HEK293T (cell line): Measurements from ENCODE around the gene PCDHB8.

ENCODE experiments used
- ARNT ChIP-seq: fragments of 450-650 bp; IDR thresholded peaks from 2 replicates; pipeline ENCODE4 v1.6.1; 2017; ENCODE audit warnings: mild to moderate bottlenecking
- BHLHE40 ChIP-seq: fragments of 450-650 bp; IDR thresholded peaks from 2 replicates; pipeline ENCODE4 v1.6.1; 2016; ENCODE audit warnings: mild to moderate bottlenecking, moderate library complexity, borderline replicate concordance
- ELF4 ChIP-seq: fragments of 450-650 bp; IDR thresholded peaks from 2 replicates; pipeline ENCODE4 v1.6.1; 2017; ENCODE audit warnings: antibody characterized with exemption
- FOXA1 ChIP-seq: fragments of 450-650 bp; IDR thresholded peaks from 2 replicates; pipeline ENCODE4 v1.6.1; 2016; ENCODE audit warnings: mild to moderate bottlenecking
- FOXK2 ChIP-seq: fragments of 450-650 bp; IDR thresholded peaks from 2 replicates; pipeline ENCODE4 v1.6.1; 2016; ENCODE audit warnings: mild to moderate bottlenecking
- FOXM1 ChIP-seq: fragments of 450-650 bp; IDR thresholded peaks from 2 replicates; pipeline ENCODE4 v1.6.1; 2017; ENCODE audit warnings: mild to moderate bottlenecking, borderline replicate concordance
- HDGF ChIP-seq: fragments of 450-650 bp; IDR thresholded peaks from 2 replicates; pipeline ENCODE4 v1.6.1; 2017; ENCODE audit warnings: antibody characterized with exemption, borderline replicate concordance
- LEF1 ChIP-seq: fragments of 450-650 bp; IDR thresholded peaks from 2 replicates; pipeline ENCODE4 v1.6.1; 2017; ENCODE audit warnings: mild to moderate bottlenecking, borderline replicate concordance
- SP1 ChIP-seq: fragments of 450-650 bp; IDR thresholded peaks from 2 replicates; pipeline ENCODE4 v1.6.1; 2017
- SUZ12 ChIP-seq: fragments of 450-650 bp; IDR thresholded peaks from 2 replicates; pipeline ENCODE4 v1.6.1; 2016; ENCODE audit warnings: mild to moderate bottlenecking
- TARDBP ChIP-seq: fragments of 450-650 bp; IDR thresholded peaks from 2 replicates; pipeline ENCODE4 v1.6.1; 2016
- ZNF384 ChIP-seq: fragments of 450-650 bp; IDR thresholded peaks from 2 replicates; pipeline ENCODE4 v1.6.1; 2016
- TF ChIP-seq, protein P1 (sequence below): fragments of 450-650 bp; IDR thresholded peaks from 2 replicates; pipeline ENCODE4 v1.6.1; 2016

DNA sequence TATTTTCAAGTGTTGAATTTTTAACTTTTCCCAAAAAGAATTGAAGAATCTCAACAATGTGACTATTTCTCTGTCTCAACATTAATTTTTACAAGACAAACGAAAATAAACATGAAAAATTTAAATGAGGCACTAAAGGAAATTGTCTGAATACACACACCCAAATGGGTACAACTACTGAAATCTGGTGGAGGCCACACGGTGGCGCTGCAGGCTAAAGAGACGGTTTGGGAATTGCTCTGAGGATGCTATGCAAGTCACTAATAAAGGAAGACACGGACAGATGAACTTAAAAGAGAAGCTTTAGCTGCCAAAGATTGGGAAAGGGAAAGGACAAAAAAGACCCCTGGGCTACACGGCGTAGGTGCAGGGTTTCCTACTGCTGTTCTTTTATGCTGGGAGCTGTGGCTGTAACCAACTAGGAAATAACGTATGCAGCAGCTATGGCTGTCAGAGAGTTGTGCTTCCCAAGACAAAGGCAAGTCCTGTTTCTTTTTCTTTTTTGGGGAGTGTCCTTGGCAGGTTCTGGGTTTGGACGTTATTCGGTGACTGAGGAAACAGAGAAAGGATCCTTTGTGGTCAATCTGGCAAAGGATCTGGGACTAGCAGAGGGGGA, 14.6 kb downstream of the PCDHB8 start, which contains the start of gene PCDHB10:
- TF ChIP-seq FOXM1, result no peak
- TF ChIP-seq FOXK2, result no peak
- TF ChIP-seq ARNT, result no peak
- no peak for TF ChIP-seq SP1
- TF ChIP-seq FOXA1, result no peak
- TF ChIP-seq, protein P1, sequence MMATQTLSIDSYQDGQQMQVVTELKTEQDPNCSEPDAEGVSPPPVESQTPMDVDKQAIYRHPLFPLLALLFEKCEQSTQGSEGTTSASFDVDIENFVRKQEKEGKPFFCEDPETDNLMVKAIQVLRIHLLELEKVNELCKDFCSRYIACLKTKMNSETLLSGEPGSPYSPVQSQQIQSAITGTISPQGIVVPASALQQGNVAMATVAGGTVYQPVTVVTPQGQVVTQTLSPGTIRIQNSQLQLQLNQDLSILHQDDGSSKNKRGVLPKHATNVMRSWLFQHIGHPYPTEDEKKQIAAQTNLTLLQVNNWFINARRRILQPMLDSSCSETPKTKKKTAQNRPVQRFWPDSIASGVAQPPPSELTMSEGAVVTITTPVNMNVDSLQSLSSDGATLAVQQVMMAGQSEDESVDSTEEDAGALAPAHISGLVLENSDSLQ, result no peak
- TF ChIP-seq TARDBP, result no peak
- TF ChIP-seq ELF4, result no peak
- no peak for TF ChIP-seq SUZ12
- no peak for TF ChIP-seq LEF1
- TF ChIP-seq ZNF384, result no peak
- no peak for TF ChIP-seq BHLHE40
- no peak for TF ChIP-seq HDGF
